ENCODE measurements around the gene WNT1.

GRCh38 chr12:48943221-48943620 is 34.9 kb upstream of the WNT1 start:
- TF ChIP-seq POLR2A (IDR thresholded peaks at IDR 0.05; ENCODE audit: low read length) (no peak), GATA1 (IDR thresholded peaks at IDR 0.05; ENCODE audit: low read depth, low read length) (no peak)

Measured in erythroblast (primary cell).